Measurements from ENCODE around the gene SPDL1.
"Not testable (repeated sequence)": the region's sequence is repeated elsewhere in the genome, so short reads cannot be mapped to it uniquely, and the experiment has no call there.

SPDL1 gene

GRCh38 chr5:169574134-169574646 lies 9.4 kb upstream of the SPDL1 start:
- DNase-seq, result no peak

- no peak for DNase-seq
These were observed 7.4 kb upstream of the SPDL1 start for GRCh38 chr5:169576181-169576598.

GRCh38 chr5:169577951-169578350 lies 5.6 kb upstream of the SPDL1 start:
- DNase-seq, result no peak

- no peak for DNase-seq
These were observed 2.6 kb upstream of the SPDL1 start for GRCh38 chr5:169580964-169581363.

- peak; percentile 31 for DNase-seq
These were observed 1.9 kb upstream of the SPDL1 start for GRCh38 chr5:169581580-169582227.

GRCh38 chr5:169583101-169583423 lies 511 bp upstream of the SPDL1 start:
- DNase-seq, result no peak

GRCh38 chr5:169584998-169585451 lies 1.5 kb downstream of the SPDL1 start:
- no peak for DNase-seq

GRCh38 chr5:169590602-169591001 lies 7.0 kb downstream of the SPDL1 start:
- DNase-seq, result no peak

- DNase-seq, result no peak
These were observed 8.1 kb downstream of the SPDL1 start for GRCh38 chr5:169591636-169592035.

- no peak for DNase-seq
These were observed 9.5 kb downstream of the SPDL1 start for GRCh38 chr5:169592937-169593650.

- DNase-seq, result no peak
These were observed 11.7 kb downstream of the SPDL1 start for GRCh38 chr5:169595172-169595820.

- no peak for DNase-seq
These were observed 15.9 kb downstream of the SPDL1 start for GRCh38 chr5:169599451-169599850.

- no peak for DNase-seq
These were observed 19.0 kb downstream of the SPDL1 start for GRCh38 chr5:169602535-169602934.

- DNase-seq, result no peak
These were observed 22.7 kb downstream of the SPDL1 start for GRCh38 chr5:169606279-169606678.

GRCh38 chr5:169607882-169608281 lies 24.3 kb downstream of the SPDL1 start:
- no peak for DNase-seq

GRCh38 chr5:169609716-169610115 lies 26.1 kb downstream of the SPDL1 start:
- no peak for DNase-seq

- DNase-seq, result no peak
These were observed 27.0 kb downstream of the SPDL1 start for GRCh38 chr5:169610606-169611005.

GRCh38 chr5:169615561-169615960 lies 32.0 kb downstream of the SPDL1 start:
- no peak for DNase-seq

GRCh38 chr5:169624307-169624706 lies 40.7 kb downstream of the SPDL1 start:
- not testable (repeated sequence) for DNase-seq

GRCh38 chr5:169626779-169627178 lies 43.2 kb downstream of the SPDL1 start:
- DNase-seq, result no peak

GRCh38 chr5:169627551-169627950 lies 44.0 kb downstream of the SPDL1 start:
- no peak for DNase-seq

GRCh38 chr5:169628892-169629291 lies 45.3 kb downstream of the SPDL1 start:
- no peak for DNase-seq

GRCh38 chr5:169629847-169630548 lies 46.4 kb downstream of the SPDL1 start:
- DNase-seq, result no peak

Data from T-helper 9 cell (primary cell).